Measurements from ENCODE around the gene PIP5K1B.

DNA sequence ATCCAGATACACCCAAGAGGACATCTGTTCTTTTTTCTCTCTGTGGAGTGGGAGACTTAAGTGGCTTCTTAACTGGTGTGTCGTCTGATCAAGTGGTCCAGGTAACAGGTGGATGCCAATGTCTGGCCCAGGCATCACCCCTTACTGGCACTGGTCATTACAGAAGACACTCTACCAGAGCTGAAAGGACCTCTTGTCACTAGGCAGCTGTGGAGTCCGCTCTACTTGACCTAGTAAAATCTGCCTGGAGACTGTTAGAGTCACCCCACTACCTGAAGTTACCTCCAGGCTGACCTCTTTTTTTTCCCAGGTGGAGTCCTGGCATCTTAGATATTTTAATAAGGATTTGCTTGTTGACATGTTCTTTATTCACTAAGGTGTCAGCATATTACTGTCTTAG, 353.1 kb downstream of the PIP5K1B start:
- TF ChIP-seq, protein P1, sequence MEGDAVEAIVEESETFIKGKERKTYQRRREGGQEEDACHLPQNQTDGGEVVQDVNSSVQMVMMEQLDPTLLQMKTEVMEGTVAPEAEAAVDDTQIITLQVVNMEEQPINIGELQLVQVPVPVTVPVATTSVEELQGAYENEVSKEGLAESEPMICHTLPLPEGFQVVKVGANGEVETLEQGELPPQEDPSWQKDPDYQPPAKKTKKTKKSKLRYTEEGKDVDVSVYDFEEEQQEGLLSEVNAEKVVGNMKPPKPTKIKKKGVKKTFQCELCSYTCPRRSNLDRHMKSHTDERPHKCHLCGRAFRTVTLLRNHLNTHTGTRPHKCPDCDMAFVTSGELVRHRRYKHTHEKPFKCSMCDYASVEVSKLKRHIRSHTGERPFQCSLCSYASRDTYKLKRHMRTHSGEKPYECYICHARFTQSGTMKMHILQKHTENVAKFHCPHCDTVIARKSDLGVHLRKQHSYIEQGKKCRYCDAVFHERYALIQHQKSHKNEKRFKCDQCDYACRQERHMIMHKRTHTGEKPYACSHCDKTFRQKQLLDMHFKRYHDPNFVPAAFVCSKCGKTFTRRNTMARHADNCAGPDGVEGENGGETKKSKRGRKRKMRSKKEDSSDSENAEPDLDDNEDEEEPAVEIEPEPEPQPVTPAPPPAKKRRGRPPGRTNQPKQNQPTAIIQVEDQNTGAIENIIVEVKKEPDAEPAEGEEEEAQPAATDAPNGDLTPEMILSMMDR (IDR thresholded peaks at IDR 0.05 in 4 of 5, conservative IDR thresholded peaks at IDR 0.05 in 1 of 5), result no peak
- TF ChIP-seq POLR2A (IDR thresholded peaks at IDR 0.05), result no peak
